ENCODE data around the gene HIP1. TPM values are rescaled to one million over a fixed set of nuclear protein-coding genes. Genes with fewer than 3 reads are reported as not detected.
"Not testable (repeated sequence)": the region's sequence is repeated elsewhere in the genome, so short reads cannot be mapped to it uniquely, and the experiment has no call there.

Gene HIP1
- 1 to 10 TPM in 3 of 4 donors, under 1 TPM in 1; 0.22 to 7.1 (median 2.2) TPM for polyA plus RNA-seq
- long read RNA-seq, donor 1 = 0 reads
- long read RNA-seq, donor 2 = 0 reads
- long read RNA-seq, donor 3 = 0 reads
- long read RNA-seq, donor 4 = 0 reads
- long read RNA-seq, donor 5 = 0 reads
- long read RNA-seq, donor 6, full-length matches to known transcripts = 1 of 1 reads
- long read RNA-seq, donor 6, partial matches to known transcripts = 0 of 1 reads
- long read RNA-seq, donor 6, other reads (novel, unspliced or antisense) = 0 of 1 reads
- long read RNA-seq, donor 7, full-length matches to known transcripts = 1 of 1 reads
- long read RNA-seq, donor 7, partial matches to known transcripts = 0 of 1 reads
- long read RNA-seq, donor 7, other reads (novel, unspliced or antisense) = 0 of 1 reads
- long read RNA-seq, donor 8 = 0 reads
- long read RNA-seq, donor 9 = 0 reads
- long read RNA-seq, donor 10 = 0 reads

DNA sequence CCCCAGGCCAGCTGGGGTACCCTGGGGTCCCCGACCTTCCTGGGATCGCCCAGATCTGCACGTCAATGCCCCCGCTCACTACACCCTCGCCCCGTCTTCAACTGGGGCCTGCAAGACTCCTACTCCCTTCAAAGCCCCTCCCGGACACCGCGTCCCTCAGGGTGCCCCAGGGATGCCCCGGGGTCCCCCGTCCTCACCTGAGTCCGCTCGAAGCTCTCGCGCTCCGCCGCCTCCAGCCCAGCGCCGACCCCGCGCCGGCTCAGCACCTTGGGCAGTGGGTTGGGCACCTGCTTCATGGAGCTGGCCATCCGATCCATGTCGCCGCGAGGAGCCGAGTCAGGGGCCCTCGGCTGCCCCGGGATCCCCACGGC, at the start of gene HIP1:
HIP1 (minus strand) TSS at position 338 of the 371 bp plus-strand sequence; CDS start at position 317, 21 bp downstream.
- Histone ChIP-seq H3K36me3 (ENCODE audit: control insufficient read depth in 3 of 3, insufficient read depth in 2 of 3, low read depth in 1 of 3, low read length in 3 of 3) (no peaks in the 10 kb centered on the region), H3K27ac (ENCODE audit: low read depth in 1 of 3, low read length in 2 of 3) (peak within 1 kb of the TSS; percentile 38 to 96 (median 63)), H3K4me3 (ENCODE audit: low read depth in 1 of 3, low read length in 3 of 3) (peak within 1 kb of the TSS; percentile 78 to 83 (median 82)), H3K9me3 (ENCODE audit: control insufficient read depth in 2 of 2, insufficient read depth in 1 of 2, low read depth in 1 of 2, low read length in 1 of 2) (no peaks in the 10 kb centered on the region), H3K4me1 (ENCODE audit: control insufficient read depth in 3 of 3, insufficient read depth in 2 of 3, low read depth in 1 of 3, low read length in 2 of 3) (peaks cover 0 to 15% (median 4%) of the 10 kb centered on the region in 3 donors), H3K27me3 (ENCODE audit: control insufficient read depth in 3 of 3, insufficient read depth in 3 of 3, low read length in 3 of 3) (peaks cover 0 to 33% (median 0%) of the 10 kb centered on the region in 3 donors)
- DNase-seq (no peak), FAIRE-seq (no peak)
- WGBS, 3 donors = 0 to 1% (median 1%) methylated on average over 28 to 30 of the region's 30 CpGs

DNA sequence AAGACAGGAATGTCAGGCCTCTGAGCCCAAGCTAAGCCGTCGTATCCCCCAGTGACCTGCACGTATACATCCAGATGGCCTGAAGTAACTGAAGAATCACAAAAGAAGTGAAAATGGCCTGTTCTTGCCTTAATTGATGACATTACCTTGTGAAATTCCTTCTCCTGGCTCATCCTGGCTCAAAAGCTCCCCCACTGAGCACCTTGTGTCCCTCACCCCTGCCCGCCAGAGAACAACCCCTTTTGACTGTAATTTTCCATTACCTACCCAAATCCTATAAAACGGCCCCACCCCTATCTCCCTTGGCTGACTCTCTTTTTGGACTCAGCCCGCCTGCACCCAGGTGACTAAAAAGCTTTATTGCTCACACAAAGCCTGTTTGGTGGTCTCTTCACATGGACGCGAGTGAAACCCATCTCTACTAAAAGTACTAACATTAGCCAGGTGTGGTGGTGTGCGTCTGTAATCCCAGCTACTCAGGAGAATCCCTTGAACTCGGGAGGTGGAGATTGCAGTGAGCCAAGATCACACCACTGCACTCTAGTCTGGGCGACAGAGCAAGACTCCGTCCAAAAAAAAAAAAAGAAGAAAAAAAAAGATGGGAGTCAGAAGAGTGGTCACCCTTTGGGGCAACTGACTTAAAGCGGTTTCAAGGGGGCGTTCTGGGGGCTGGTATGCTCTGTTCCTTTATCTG, 49.6 kb upstream of the HIP1 start:
- not testable (repeated sequence) for DNase-seq; H3K4me3 ChIP-seq (ENCODE audit: low read depth in 1 of 3, low read length in 3 of 3); H3K27me3 ChIP-seq (ENCODE audit: control insufficient read depth in 3 of 3, insufficient read depth in 3 of 3, low read length in 3 of 3); FAIRE-seq; H3K36me3 ChIP-seq (ENCODE audit: control insufficient read depth in 3 of 3, insufficient read depth in 2 of 3, low read depth in 1 of 3, low read length in 3 of 3); H3K4me1 ChIP-seq (ENCODE audit: control insufficient read depth in 3 of 3, insufficient read depth in 2 of 3, low read depth in 1 of 3, low read length in 2 of 3); H3K9me3 ChIP-seq (ENCODE audit: control insufficient read depth in 2 of 2, insufficient read depth in 1 of 2, low read depth in 1 of 2, low read length in 1 of 2); H3K27ac ChIP-seq (ENCODE audit: low read depth in 1 of 3, low read length in 2 of 3)
- WGBS, 3 donors = 77 to 84% (median 83%) methylated on average over 14 of the region's 14 CpGs

DNA sequence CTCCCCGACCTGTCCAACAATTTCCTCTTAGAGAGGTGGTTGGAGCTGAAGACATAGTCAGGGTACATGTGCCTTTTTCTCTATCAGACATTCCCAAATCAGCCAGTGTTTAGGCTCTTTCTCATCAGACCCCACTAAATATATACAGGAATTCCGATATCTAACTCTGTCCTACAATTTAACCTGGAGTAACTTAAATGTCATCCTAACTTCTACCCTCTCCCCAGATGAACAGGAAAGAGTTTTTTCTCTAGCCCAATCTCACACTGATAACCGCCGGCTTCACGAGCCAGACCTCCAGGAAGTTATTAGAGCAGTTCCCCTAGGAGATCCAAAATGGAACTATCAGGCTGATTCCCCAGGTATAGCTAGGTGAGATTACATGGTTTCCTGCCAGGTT, 44.3 kb upstream of the HIP1 start:
- H3K27me3 ChIP-seq (ENCODE audit: control insufficient read depth in 3 of 3, insufficient read depth in 3 of 3, low read length in 3 of 3); H3K36me3 ChIP-seq (ENCODE audit: control insufficient read depth in 3 of 3, insufficient read depth in 2 of 3, low read depth in 1 of 3, low read length in 3 of 3); H3K4me3 ChIP-seq (ENCODE audit: low read depth in 1 of 3, low read length in 3 of 3); FAIRE-seq; H3K9me3 ChIP-seq (ENCODE audit: control insufficient read depth in 2 of 2, insufficient read depth in 1 of 2, low read depth in 1 of 2, low read length in 1 of 2); H3K4me1 ChIP-seq (ENCODE audit: control insufficient read depth in 3 of 3, insufficient read depth in 2 of 3, low read depth in 1 of 3, low read length in 2 of 3); H3K27ac ChIP-seq (ENCODE audit: low read depth in 1 of 3, low read length in 2 of 3); DNase-seq: not testable (repeated sequence)
- WGBS, 3 donors = 81 to 90% (median 86%) methylated on average over 5 of the region's 5 CpGs

DNA sequence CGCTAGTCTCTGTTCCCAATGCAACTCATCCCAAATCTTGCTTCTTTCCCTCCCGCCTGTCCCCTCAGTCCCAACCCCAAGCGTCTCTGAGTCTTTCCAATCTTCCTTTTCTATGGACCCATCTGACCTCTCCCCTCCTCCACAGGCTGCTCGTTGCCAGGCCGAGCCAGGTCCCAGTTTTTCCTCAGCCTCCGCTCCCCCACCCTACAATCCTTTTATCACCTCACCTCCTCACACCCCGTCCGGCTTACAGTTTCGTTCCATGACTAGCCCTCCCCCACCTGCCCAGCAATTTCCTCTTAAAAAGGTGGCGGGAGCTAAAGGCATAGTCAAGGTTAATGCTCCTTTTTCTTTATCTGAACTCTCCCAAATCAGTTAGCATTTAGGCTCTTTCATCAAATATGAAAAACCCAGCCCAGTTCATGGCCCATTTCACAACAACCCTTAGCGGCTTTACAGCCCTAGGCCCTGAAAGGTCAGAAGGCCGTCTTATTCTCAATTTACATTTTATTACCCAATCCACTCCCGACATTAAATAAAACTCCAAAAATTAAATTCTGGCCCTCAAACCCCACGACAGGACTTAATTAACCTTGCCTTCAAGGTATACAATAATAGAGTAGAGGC, 42.0 kb upstream of the HIP1 start:
- not testable (repeated sequence) for H3K36me3 ChIP-seq (ENCODE audit: control insufficient read depth in 3 of 3, insufficient read depth in 2 of 3, low read depth in 1 of 3, low read length in 3 of 3); FAIRE-seq; H3K27me3 ChIP-seq (ENCODE audit: control insufficient read depth in 3 of 3, insufficient read depth in 3 of 3, low read length in 3 of 3); H3K9me3 ChIP-seq (ENCODE audit: control insufficient read depth in 2 of 2, insufficient read depth in 1 of 2, low read depth in 1 of 2, low read length in 1 of 2); H3K4me3 ChIP-seq (ENCODE audit: low read depth in 1 of 3, low read length in 3 of 3); H3K27ac ChIP-seq (ENCODE audit: low read depth in 1 of 3, low read length in 2 of 3); H3K4me1 ChIP-seq (ENCODE audit: control insufficient read depth in 3 of 3, insufficient read depth in 2 of 3, low read depth in 1 of 3, low read length in 2 of 3)
- peak in 1 of 2 donors; percentile 43 for DNase-seq
- 19 to 57% (median 35%) methylated on average over 14 of the region's 14 CpGs for WGBS, 3 donors

DNA sequence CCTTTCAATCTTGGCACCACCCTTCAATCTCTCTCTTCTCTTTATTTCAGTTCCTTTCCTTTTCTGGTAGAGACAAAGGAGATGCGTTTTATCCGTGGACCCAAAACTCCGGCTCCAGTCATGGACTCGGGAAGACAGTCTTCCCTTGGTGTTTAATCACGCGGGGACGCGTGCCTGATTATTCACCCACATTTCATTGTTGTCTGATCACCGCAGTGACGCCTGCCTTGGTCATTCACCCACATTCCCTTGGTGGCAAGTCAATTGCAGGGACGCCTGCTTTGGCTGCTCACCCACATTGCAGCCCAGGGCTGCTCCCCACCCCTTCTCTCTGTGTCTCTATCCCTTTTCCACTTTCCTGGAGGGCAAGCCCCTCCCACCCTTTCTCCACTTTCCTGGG, 40.8 kb upstream of the HIP1 start:
- not testable (repeated sequence) for H3K9me3 ChIP-seq (ENCODE audit: control insufficient read depth in 2 of 2, insufficient read depth in 1 of 2, low read depth in 1 of 2, low read length in 1 of 2); H3K4me1 ChIP-seq (ENCODE audit: control insufficient read depth in 3 of 3, insufficient read depth in 2 of 3, low read depth in 1 of 3, low read length in 2 of 3); H3K36me3 ChIP-seq (ENCODE audit: control insufficient read depth in 3 of 3, insufficient read depth in 2 of 3, low read depth in 1 of 3, low read length in 3 of 3); H3K27me3 ChIP-seq (ENCODE audit: control insufficient read depth in 3 of 3, insufficient read depth in 3 of 3, low read length in 3 of 3); DNase-seq; FAIRE-seq; H3K27ac ChIP-seq (ENCODE audit: low read depth in 1 of 3, low read length in 2 of 3); H3K4me3 ChIP-seq (ENCODE audit: low read depth in 1 of 3, low read length in 3 of 3)
- WGBS, 3 donors = 83 to 96% (median 87%) methylated on average over 11 of the region's 11 CpGs

DNA sequence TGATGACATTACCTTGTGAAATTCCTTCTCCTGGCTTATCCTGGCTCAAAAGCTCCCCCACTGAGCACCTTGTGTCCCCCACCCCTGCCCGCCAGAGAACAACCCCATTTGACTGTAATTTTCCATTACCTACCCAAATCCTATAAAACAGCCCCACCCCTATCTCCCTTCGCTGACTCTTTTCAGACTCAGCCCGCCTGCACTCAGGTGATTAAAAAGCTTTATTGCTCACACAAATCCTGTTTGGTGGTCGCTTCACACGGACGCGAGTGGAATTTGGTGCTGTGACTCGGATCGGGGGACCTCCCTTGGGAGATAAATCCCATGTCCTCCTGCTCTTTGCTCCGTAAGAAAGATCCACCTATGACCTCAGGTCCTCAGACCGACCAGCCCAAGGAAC, 40.3 kb upstream of the HIP1 start:
- H3K27ac ChIP-seq (ENCODE audit: low read depth in 1 of 3, low read length in 2 of 3); H3K4me1 ChIP-seq (ENCODE audit: control insufficient read depth in 3 of 3, insufficient read depth in 2 of 3, low read depth in 1 of 3, low read length in 2 of 3); FAIRE-seq; H3K4me3 ChIP-seq (ENCODE audit: low read depth in 1 of 3, low read length in 3 of 3); H3K27me3 ChIP-seq (ENCODE audit: control insufficient read depth in 3 of 3, insufficient read depth in 3 of 3, low read length in 3 of 3); H3K9me3 ChIP-seq (ENCODE audit: control insufficient read depth in 2 of 2, insufficient read depth in 1 of 2, low read depth in 1 of 2, low read length in 1 of 2); H3K36me3 ChIP-seq (ENCODE audit: control insufficient read depth in 3 of 3, insufficient read depth in 2 of 3, low read depth in 1 of 3, low read length in 3 of 3); DNase-seq: not testable (repeated sequence)
- WGBS, 3 donors = 73 to 80% (median 75%) methylated on average over 11 of the region's 11 CpGs

DNA sequence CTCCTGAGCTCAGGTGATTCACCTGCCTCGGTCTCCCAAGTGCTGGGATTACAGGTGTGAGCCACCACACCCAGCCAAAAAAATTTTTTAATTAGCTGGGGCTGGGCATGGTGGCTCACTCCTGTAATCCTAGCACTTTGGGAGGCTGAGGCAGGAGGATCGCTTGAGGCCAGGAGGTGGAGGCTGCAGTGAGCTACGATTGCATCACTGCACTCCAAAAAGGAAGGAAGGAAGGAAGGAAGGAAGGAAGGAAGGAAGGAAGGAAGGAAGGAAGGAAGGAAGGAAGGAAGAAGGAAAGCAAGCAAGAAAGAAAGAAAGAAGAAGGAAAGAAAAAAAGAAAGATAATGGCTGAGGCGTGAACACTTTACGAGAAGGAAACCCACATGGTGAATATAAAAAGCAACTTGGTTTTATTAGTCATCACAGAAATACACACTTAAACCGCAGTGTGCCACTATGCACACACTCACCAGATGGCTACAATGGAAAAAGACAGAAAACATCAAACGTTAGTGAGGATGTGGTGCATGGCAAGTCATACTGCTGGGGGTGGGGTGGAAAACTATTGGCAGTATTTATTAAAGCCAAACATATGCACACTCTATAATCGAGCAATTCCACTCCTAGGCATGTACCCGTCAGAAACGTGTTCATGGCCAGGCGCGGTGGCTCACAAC, 37.7 kb upstream of the HIP1 start:
- WGBS, 3 donors = 65 to 70% (median 66%) methylated on average over 12 of the region's 12 CpGs
- DNase-seq (peak in 1 of 2 donors; percentile 26), FAIRE-seq (no peak)
- Histone ChIP-seq H3K9me3 (ENCODE audit: control insufficient read depth in 2 of 2, insufficient read depth in 1 of 2, low read depth in 1 of 2, low read length in 1 of 2) (no peaks in the 10 kb centered on the region), H3K27ac (ENCODE audit: low read depth in 1 of 3, low read length in 2 of 3) (no peak overlapping the region), H3K4me3 (ENCODE audit: low read depth in 1 of 3, low read length in 3 of 3) (no peak overlapping the region), H3K27me3 (ENCODE audit: control insufficient read depth in 3 of 3, insufficient read depth in 3 of 3, low read length in 3 of 3) (peaks cover 0 to 3% (median 0%) of the 10 kb centered on the region in 3 donors), H3K36me3 (ENCODE audit: control insufficient read depth in 3 of 3, insufficient read depth in 2 of 3, low read depth in 1 of 3, low read length in 3 of 3) (no peaks in the 10 kb centered on the region), H3K4me1 (ENCODE audit: control insufficient read depth in 3 of 3, insufficient read depth in 2 of 3, low read depth in 1 of 3, low read length in 2 of 3) (no peaks in the 10 kb centered on the region)

DNA sequence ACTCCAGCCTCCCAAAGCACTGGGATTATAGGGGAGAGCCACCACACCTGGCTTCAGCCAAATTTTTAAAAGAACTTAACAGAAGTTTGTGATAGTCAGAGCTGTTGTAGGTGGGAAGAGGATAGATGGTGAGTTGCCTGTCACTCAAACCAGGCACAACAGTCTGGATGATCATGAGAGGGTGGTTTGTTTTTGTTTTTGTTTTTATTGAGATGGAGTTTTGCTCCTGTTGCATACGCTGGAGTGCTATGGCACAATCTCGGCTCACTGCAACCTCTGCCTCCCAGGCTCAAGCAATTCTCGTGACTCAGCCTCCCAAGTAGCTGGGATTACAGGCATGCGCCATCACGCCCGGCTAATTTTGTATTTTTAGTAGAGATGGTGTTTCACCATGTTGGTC, 35.2 kb upstream of the HIP1 start:
- DNase-seq; H3K9me3 ChIP-seq (ENCODE audit: control insufficient read depth in 2 of 2, insufficient read depth in 1 of 2, low read depth in 1 of 2, low read length in 1 of 2); H3K27ac ChIP-seq (ENCODE audit: low read depth in 1 of 3, low read length in 2 of 3); H3K27me3 ChIP-seq (ENCODE audit: control insufficient read depth in 3 of 3, insufficient read depth in 3 of 3, low read length in 3 of 3); H3K4me1 ChIP-seq (ENCODE audit: control insufficient read depth in 3 of 3, insufficient read depth in 2 of 3, low read depth in 1 of 3, low read length in 2 of 3); H3K4me3 ChIP-seq (ENCODE audit: low read depth in 1 of 3, low read length in 3 of 3); FAIRE-seq; H3K36me3 ChIP-seq (ENCODE audit: control insufficient read depth in 3 of 3, insufficient read depth in 2 of 3, low read depth in 1 of 3, low read length in 3 of 3): not testable (repeated sequence)
- WGBS, 3 donors = 92 to 95% (median 94%) methylated on average over 6 of the region's 6 CpGs
